H1 (cell line): Measurements from ENCODE around the gene SCYL1. TPM values are rescaled to one million over a fixed set of nuclear protein-coding genes. Genes with fewer than 3 reads are reported as not detected.
"Not testable (repeated sequence)": the region's sequence is repeated elsewhere in the genome, so short reads cannot be mapped to it uniquely, and the experiment has no call there.

Source experiments
- CTCF ChIA-PET: fragments of 300-600 bp; sonication (Branson Sonifier 250); formaldehyde crosslinking; loops from one replicate; lab custom pipeline; 2021; ENCODE audit not compliant: partially characterized antibody; lab: Charles Lee
- POLR2A ChIA-PET: fragments of 300-600 bp; sonication (Branson Sonifier 250); formaldehyde crosslinking; loops from one replicate; lab custom pipeline; 2021; ENCODE audit warnings: inconsistent platforms; ENCODE audit not compliant: partially characterized antibody; lab: Charles Lee
- DNase-seq, 2 experiments: peaks; one replicate each; pipeline versions ENCODE4 v3.0.0 to v3.0.0-alpha.2; 2010 to 2022; ENCODE audit warnings: low spot score in 2 of 2, low read depth in 1 of 2, mixed read lengths in 1 of 2
- FAIRE-seq: peaks from 2 replicates; lab custom pipeline; 2011; peaks lifted over from hg19 to GRCh38; lab: Jason Lieb, UNC
- H2AFZ ChIP-seq: 2 replicates; pipeline ENCODE4 v1.8.1; 2012; ENCODE audit warnings: low read length, inconsistent platforms
- H2AK5ac ChIP-seq: 2 replicates; pipeline ENCODE4 v1.6.1; 2013; ENCODE audit warnings: low read depth, low read length
- H2BK120ac ChIP-seq: replicated peaks from 2 replicates; pipeline ENCODE3; 2013; ENCODE audit warnings: low read depth, low read length, inconsistent platforms
- H2BK12ac ChIP-seq: 2 replicates; pipeline ENCODE4 v1.6.1; 2013; ENCODE audit warnings: low read depth, low read length
- H2BK15ac ChIP-seq: 2 replicates; pipeline ENCODE4 v1.6.1; 2013; ENCODE audit warnings: low read length
- H2BK20ac ChIP-seq: 2 replicates; pipeline ENCODE4 v1.6.1; 2013; ENCODE audit warnings: low read length
- H2BK5ac ChIP-seq: 2 replicates; pipeline ENCODE4 v1.6.1; 2013; ENCODE audit warnings: low read depth, low read length
- H3K14ac ChIP-seq: 2 replicates; pipeline ENCODE4 v1.6.1; 2013; ENCODE audit warnings: inconsistent platforms; ENCODE audit not compliant: insufficient read length
- H3K18ac ChIP-seq: 2 replicates; pipeline ENCODE4 v1.6.1; 2013; ENCODE audit warnings: low read length; ENCODE audit errors: extremely low read depth
- H3K23ac ChIP-seq: 2 replicates; pipeline ENCODE4 v1.6.1; 2013; ENCODE audit warnings: inconsistent platforms; ENCODE audit not compliant: insufficient read length
- H3K23me2 ChIP-seq: 2 replicates; pipeline ENCODE4 v1.6.1; 2013; ENCODE audit warnings: low read depth, low read length
- H3K27ac ChIP-seq: 2 replicates; pipeline ENCODE4 v1.6.1; 2011; ENCODE audit warnings: low read depth, low read length, inconsistent platforms
- H3K27me3 ChIP-seq, 4 experiments: replicated peaks in 1 of 4; 1 replicate in 1 of 4; 2 replicates in 3 of 4; pipeline versions ENCODE4 v1.6.1 to v1.8.1; 2011 to 2013; ENCODE audit warnings: low read length in 3 of 4, mild to moderate bottlenecking in 3 of 4, inconsistent platforms in 2 of 4, mixed read lengths in 2 of 4, moderate library complexity in 1 of 4; ENCODE audit not compliant: control insufficient read depth in 3 of 4, insufficient read depth in 3 of 4; ENCODE audit errors: extremely low read depth in 1 of 4
- H3K36me3 ChIP-seq, 4 experiments: 2 replicates each; pipeline versions ENCODE4 v1.6.1 to v1.8.1; 2011 to 2013; ENCODE audit warnings: mild to moderate bottlenecking in 4 of 4, low read length in 3 of 4, moderate library complexity in 2 of 4, control low read depth in 1 of 4, inconsistent platforms in 1 of 4; ENCODE audit not compliant: insufficient read depth in 4 of 4, control insufficient read depth in 2 of 4
- H3K4ac ChIP-seq: replicated peaks from 2 replicates; pipeline ENCODE3; 2013; ENCODE audit warnings: low read length, low read depth, mixed read lengths, inconsistent platforms; ENCODE audit not compliant: insufficient read length
- H3K4me1 ChIP-seq, 4 experiments: replicated peaks in 1 of 4; 1 replicate in 1 of 4; 2 replicates in 3 of 4; pipeline versions ENCODE4 v1.6.1 to v1.8.1; 2011 to 2013; ENCODE audit warnings: low read length in 3 of 4, inconsistent platforms in 2 of 4, mixed read lengths in 1 of 4; ENCODE audit not compliant: insufficient read depth in 4 of 4, control insufficient read depth in 3 of 4
- H3K4me2 ChIP-seq, 2 experiments: 2 replicates each; pipeline versions ENCODE4 v1.6.1 to v1.8.1; 2011 to 2013; ENCODE audit warnings: low read depth in 2 of 2, low read length in 2 of 2, control low read depth in 1 of 2, inconsistent platforms in 1 of 2, mild to moderate bottlenecking in 1 of 2; ENCODE audit not compliant: insufficient read depth in 1 of 2
- H3K4me3 ChIP-seq, 4 experiments: fragments of 200-600, 300-600 bp in 1 of 4; sonication (generic), shearing (Covaris generic), sonication (Bioruptor Twin) in 1 of 4; 2 replicates each; pipeline versions ENCODE4 v1.5.1 to v1.8.1; 2011 to 2016; ENCODE audit warnings: low read length in 4 of 4, low read depth in 3 of 4, control low read depth in 2 of 4, inconsistent platforms in 2 of 4, mild to moderate bottlenecking in 2 of 4, mixed read lengths in 1 of 4, moderate library complexity in 1 of 4; ENCODE audit not compliant: insufficient read depth in 2 of 4; ENCODE audit errors: extremely low read depth in 1 of 4
- H3K56ac ChIP-seq: replicated peaks from 2 replicates; pipeline ENCODE3; 2013; ENCODE audit warnings: low read depth, mild to moderate bottlenecking, mixed read lengths, low read length, inconsistent platforms; ENCODE audit not compliant: insufficient read length
- H3K79me1 ChIP-seq: 2 replicates; pipeline ENCODE4 v1.6.1; 2013; ENCODE audit warnings: low read depth, low read length, control low read depth
- H3K79me2 ChIP-seq, 2 experiments: 2 replicates each; pipeline versions ENCODE4 v1.6.1 to v1.8.1; 2012 to 2013; ENCODE audit warnings: low read length in 2 of 2, mild to moderate bottlenecking in 2 of 2, inconsistent platforms in 1 of 2; ENCODE audit not compliant: insufficient read depth in 2 of 2, control insufficient read depth in 1 of 2
- H3K9ac ChIP-seq, 4 experiments: replicated peaks in 1 of 4; 1 replicate in 1 of 4; 2 replicates in 3 of 4; pipeline versions ENCODE4 v1.6.1 to v1.8.1; 2011 to 2013; ENCODE audit warnings: low read depth in 3 of 4, low read length in 3 of 4, control low read depth in 2 of 4, mild to moderate bottlenecking in 2 of 4, moderate library complexity in 2 of 4, inconsistent platforms in 1 of 4; ENCODE audit errors: extremely low read depth in 1 of 4
- H3K9me3 ChIP-seq, 2 experiments: 2 replicates each; pipeline versions ENCODE4 v1.6.1 to v1.8.1; 2012 to 2013; ENCODE audit warnings: mild to moderate bottlenecking in 2 of 2, moderate library complexity in 2 of 2, control low read depth in 1 of 2, inconsistent platforms in 1 of 2, low read depth in 1 of 2, low read length in 1 of 2, mixed read lengths in 1 of 2; ENCODE audit not compliant: insufficient read depth in 2 of 2
- H4K20me1 ChIP-seq, 2 experiments: replicated peaks in 1 of 2; 2 replicates each; pipeline versions ENCODE3 to v1.8.1; 2011 to 2013; ENCODE audit warnings: inconsistent platforms in 2 of 2, low read length in 2 of 2, mild to moderate bottlenecking in 1 of 2; ENCODE audit not compliant: insufficient read depth in 2 of 2, control insufficient read depth in 1 of 2
- H4K5ac ChIP-seq: 2 replicates; pipeline ENCODE4 v1.6.1; 2013; ENCODE audit warnings: low read length, low read depth, mixed read lengths, inconsistent platforms; ENCODE audit not compliant: insufficient read length
- H4K8ac ChIP-seq: 2 replicates; pipeline ENCODE4 v1.8.0; 2013; ENCODE audit warnings: mild to moderate bottlenecking, moderate library complexity, low read length, inconsistent platforms; ENCODE audit not compliant: insufficient read depth; ENCODE audit errors: extremely low read depth
- H4K91ac ChIP-seq: replicated peaks from 2 replicates; pipeline ENCODE3; 2013; ENCODE audit warnings: low read length, mixed read lengths, inconsistent platforms; ENCODE audit not compliant: insufficient read length
- WGBS, 2 experiments: shearing (Covaris generic) in 1 of 2; methylation state at CpG; one replicate each; pipeline versions ENCODE4 v1.1.6 to v1.1.7; 2013 to 2015; ENCODE audit warnings: low lambda C conversion rate in 2 of 2, mixed read lengths in 2 of 2, inconsistent platforms in 1 of 2, low coverage in 1 of 2, missing lambda C conversion rate in 1 of 2; ENCODE audit not compliant: insufficient replicate concordance in 2 of 2, insufficient coverage in 1 of 2, insufficient read length in 1 of 2; ENCODE audit errors: extremely low coverage in 1 of 2, missing lambda C conversion rate in 1 of 2; 5-methylcytosine and 5-hydroxymethylcytosine counted together
- polyA plus RNA-seq, 7 experiments: library from polyadenylated mRNA; depleted of rRNA in 3 of 7; stranded (reverse) in 5 of 7; unstranded in 2 of 7; fragments of >200 nt in 5 of 7; fragments of 200-250 nt in 2 of 7; gene quantifications; 1 replicate in 5 of 7; 2 replicates in 1 of 7; 4 replicates in 1 of 7; pipeline versions ENCODE4 v1.2.1 to v1.2.3, GENCODE V29; 2011 to 2013; ENCODE audit warnings: missing spikeins in 2 of 7, mixed read lengths in 2 of 7
- total RNA-seq: library from RNA; stranded (reverse); fragmentation: NEBNext Ultra II Directional; extraction: Animal tissue kit (Norgen Biotek cat#: 25700); gene quantifications from 2 replicates; pipeline ENCODE4 v1.2.1, GENCODE V29; 2021

Gene SCYL1
- total and polyA plus RNA-seq, 2 of the 8 experiments (the other 6 are each of a cell fraction or from before 2014, with no cell fraction given), result 59.8 to 77.7 TPM

- H4K8ac ChIP-seq, H3K9ac ChIP-seq, H4K5ac ChIP-seq, H3K79me2 ChIP-seq, H4K20me1 ChIP-seq, H2BK120ac ChIP-seq, H3K14ac ChIP-seq, H3K4me1 ChIP-seq, H3K27ac ChIP-seq, H3K79me1 ChIP-seq, H3K36me3 ChIP-seq, H3K9me3 ChIP-seq, H3K4ac ChIP-seq, H3K56ac ChIP-seq, H4K91ac ChIP-seq, DNase-seq, H3K4me2 ChIP-seq, H2BK15ac ChIP-seq, H2BK12ac ChIP-seq, H2AK5ac ChIP-seq, FAIRE-seq, H2BK20ac ChIP-seq, CTCF ChIA-PET, H3K23me2 ChIP-seq, H3K23ac ChIP-seq, H3K18ac ChIP-seq, H2AFZ ChIP-seq, H2BK5ac ChIP-seq, H3K27me3 ChIP-seq, H3K4me3 ChIP-seq: not testable (repeated sequence)
- POLR2A ChIA-PET, result interaction anchor here (1.8 to 28.1 kb wide), 2 partner anchors 15 to 24 kb away, joined by 4 to 1569 read pairs; partner anchors contain the start of gene MALAT1
- 94% methylated on average over 5 of the region's 8 CpGs; no CpG with 5 or more reads in 1 of the 2 experiments for WGBS, 2 experiments
Observed at GRCh38 chr11:65518941-65519549, 5.8 kb upstream of the SCYL1 start.
